CD4-positive, alpha-beta T cell treated with Interleukin-21 for 1 hour (primary cell): ENCODE results near the gene DPF1.
"Not testable (repeated sequence)": the region's sequence is repeated elsewhere in the genome, so short reads cannot be mapped to it uniquely, and the experiment has no call there.

ENCODE experiments used
- DNase-seq: peaks from one replicate; pipeline ENCODE4 v3.0.0-alpha.2; 2020

Gene DPF1

GRCh38 chr19:38250428-38250820 is 26.4 kb upstream of the DPF1 start:
- DNase-seq, result no peak

DNA sequence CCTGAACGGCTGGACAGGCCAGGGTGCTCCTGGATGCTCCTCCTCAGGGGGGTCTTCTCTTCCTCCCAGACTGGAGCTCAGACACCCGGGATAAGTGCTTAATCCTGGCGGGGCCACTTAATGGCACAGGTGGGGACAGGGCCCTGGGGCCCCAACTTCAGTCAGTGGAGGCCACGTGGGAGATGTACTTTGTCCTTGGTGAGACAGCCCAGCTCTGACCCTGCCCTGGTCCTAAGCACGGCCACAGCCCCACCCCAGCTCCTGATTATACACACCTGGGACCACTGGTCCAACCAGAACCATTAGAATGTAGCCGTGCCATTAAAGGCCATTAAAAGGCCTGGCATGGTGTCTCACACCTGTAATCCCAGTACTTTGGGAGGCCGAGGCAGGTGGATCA is 24.4 kb upstream of the DPF1 start:
- no peak for DNase-seq

GRCh38 chr19:38247734-38248268 is 23.8 kb upstream of the DPF1 start:
- DNase-seq, result no peak

DNA sequence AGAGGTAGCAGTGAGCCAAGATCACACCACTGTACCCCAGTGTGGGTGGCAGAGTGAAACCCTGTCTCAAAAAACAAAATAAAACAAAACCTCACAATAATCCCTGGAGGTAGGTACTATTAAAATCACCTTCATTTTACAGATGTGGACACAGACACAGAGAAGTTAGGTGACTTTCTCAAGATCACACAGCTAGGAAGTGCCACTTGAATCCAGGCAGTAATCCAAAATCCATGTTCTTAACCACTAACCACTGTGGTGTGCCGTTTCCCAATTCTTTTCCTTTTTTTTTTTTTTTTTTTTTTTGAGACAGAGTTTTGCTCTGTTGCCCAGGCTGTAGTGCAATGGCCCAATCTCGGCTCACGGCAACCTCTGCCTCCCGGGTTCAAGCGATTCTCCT is 23.1 kb upstream of the DPF1 start:
- DNase-seq, result no peak

DNA sequence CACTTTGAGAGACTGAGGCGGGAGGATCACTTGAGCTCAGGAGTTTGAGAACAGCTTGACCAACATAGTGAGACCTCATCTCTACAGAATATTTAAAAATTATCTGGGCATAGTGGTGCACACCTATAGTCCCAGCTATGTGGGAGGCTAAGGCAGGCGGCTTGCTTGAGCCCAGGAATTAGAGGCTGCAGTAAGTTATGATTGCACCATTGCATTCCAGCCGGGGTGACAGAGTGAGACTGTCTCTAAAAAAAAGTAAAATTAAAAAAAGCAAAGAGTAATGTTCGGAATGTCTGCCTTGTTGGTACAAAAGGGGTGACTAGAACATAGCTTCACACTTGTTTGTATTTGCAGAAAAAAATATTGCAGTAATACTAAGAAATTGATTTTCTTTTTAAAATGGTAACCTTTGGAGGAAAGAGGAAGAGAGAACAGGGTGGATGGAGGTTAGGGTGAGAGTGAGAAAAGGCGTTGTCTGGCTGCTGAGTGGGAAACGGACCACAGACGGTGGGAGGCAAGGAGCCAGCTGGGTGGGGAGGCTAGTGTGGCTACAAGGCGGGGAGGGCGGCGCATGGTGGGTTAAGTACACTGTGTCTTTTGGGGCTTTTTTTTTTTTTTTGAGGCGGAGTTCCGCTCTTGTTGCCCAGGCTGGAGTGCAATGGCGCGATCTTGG is 21.9 kb upstream of the DPF1 start:
- no peak for DNase-seq

GRCh38 chr19:38243279-38243673 is 19.3 kb upstream of the DPF1 start:
- DNase-seq, result no peak

- no peak for DNase-seq
Measured at GRCh38 chr19:38239816-38240215, 15.8 kb upstream of the DPF1 start.

DNA sequence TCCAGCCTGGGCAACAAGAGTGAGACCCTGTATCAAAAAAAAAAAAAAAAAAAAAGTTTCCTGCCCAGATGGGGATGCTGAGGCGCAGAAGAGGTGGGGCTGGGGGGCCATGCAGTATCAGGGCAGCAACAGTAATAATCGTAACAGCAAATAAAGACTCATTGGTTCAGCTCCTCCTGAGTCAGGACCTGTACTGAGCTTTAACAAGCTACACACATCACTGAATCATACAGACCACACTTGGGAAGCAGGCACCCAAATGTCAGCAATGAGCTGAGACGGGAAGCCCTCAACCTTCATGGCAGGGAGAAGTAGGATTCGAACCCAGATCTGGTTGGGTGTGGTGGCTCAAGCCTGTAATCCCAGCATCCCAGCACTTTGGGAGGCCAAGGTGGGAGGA is 10.6 kb upstream of the DPF1 start:
- no peak for DNase-seq

DNA sequence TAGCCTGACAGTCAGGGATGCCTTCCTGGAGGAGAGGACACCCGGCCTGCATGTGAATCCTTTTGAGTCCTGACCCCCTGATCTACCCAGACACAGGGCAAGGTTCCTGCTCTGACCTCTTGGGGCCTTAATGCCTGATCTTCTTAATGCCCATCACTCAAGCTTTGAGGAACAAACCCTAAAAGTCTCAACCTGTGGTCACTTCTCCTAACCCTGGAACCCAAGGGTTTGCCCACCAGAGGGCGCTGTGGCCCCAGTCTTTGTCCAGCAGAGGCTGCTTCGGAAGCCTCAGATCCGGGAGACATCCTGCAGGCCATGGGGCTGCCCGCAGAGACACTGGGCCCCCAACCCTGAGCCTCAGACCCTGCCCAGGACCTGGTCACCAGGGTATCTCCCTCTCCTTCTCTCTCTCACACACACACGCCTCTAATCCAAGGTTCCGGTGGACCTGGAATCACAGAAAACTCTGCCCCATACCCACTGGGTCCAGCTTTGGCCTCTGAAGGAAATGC is 9.8 kb upstream of the DPF1 start:
- peak; percentile 72 for DNase-seq

- no peak for DNase-seq
Measured at GRCh38 chr19:38231918-38232317, 7.9 kb upstream of the DPF1 start.

- not testable (repeated sequence) for DNase-seq
Measured at GRCh38 chr19:38230506-38231133, 6.6 kb upstream of the DPF1 start.

GRCh38 chr19:38229585-38230073 is 5.6 kb upstream of the DPF1 start:
- peak; percentile 68 for DNase-seq

GRCh38 chr19:38228491-38229439 is 4.7 kb upstream of the DPF1 start:
- no peak for DNase-seq

DNA sequence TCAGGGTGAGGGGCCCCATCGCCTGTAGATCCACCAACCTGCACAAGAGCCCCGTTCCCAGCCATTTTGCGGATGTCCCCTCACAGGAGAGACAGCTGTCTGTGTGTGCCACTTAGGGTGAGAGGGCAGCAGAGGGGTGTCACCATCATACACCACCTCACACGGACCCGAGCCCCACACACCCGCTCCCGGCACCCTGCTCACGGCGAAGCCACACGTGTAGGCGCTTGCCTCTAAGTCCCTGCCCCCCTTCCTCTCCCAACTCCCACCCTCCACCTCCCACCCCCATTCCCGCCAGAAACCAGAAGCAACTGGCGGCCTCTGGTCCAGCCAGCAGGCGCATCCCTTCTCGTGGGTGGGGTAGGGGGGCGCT is 4.0 kb upstream of the DPF1 start:
- no peak for DNase-seq

GRCh38 chr19:38227287-38228004 is 3.4 kb upstream of the DPF1 start:
- DNase-seq, result no peak

- DNase-seq, result not testable (repeated sequence)
Measured at GRCh38 chr19:38224863-38225218, 819 bp upstream of the DPF1 start.

DNA sequence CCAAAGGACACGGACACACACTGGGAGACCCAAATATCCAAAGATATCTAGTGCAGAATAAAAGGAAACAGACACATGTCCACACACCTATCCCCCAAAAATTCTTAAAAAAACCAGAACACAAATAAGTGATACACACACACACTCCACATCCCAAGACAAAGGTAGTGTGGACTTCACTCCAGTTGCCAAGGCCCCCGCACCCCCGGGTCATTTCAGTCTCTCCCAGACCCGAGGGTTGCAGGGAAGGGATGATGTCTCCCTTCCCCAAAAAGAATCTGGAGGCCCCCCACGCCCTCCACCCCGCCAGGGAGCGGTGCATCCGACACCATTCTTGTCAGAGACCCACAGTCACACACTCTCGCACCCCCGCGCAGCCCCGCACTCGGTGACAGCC is 407 bp downstream of the DPF1 start:
- no peak for DNase-seq

GRCh38 chr19:38223119-38223523 is 901 bp downstream of the DPF1 start:
- DNase-seq, result no peak

- DNase-seq, result no peak
Measured at GRCh38 chr19:38221919-38222830, 1.8 kb downstream of the DPF1 start.

DNA sequence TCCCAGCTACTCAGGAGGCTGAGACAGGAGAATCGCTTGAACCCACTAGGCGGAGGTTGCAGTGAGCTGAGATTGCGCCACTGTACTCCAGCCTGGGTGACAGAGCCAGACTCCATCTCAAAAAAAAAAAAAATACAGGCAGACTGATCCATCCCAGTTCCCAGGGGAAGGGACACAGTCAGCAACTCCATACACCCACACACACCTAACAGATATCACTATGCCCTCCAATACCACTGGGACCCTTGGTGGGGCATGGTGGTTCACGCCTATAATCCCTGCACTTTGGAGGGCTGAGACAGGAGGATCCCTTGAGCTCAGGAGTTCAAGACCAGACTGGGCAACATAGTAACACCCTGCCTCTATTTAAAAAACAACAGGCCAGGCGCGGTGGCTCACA is 2.6 kb downstream of the DPF1 start:
- no peak for DNase-seq

DNA sequence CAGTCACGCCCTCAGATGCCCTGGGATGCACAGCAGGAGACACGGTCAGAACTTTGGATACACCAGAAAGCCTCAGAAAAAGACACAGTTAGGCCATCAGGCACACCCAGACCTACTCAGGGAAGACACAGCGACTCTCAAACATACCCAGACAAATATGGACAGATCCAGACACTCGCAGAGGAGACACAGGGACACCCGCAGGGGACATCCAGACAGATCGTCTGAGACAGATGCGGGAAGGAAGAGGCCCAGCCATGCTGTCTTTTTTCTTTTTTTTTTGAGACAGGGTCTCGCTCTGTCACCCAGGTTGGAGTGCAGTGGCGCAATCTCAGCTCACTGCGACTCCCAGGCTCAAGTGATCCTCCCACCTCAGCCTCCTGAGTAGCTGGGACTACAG is 4.8 kb downstream of the DPF1 start:
- no peak for DNase-seq

GRCh38 chr19:38218204-38218603 is 5.8 kb downstream of the DPF1 start:
- DNase-seq, result no peak
